Nephron progenitor cell (in vitro differentiated cells): ENCODE results near the gene HEPN1.

ENCODE experiments used
- DNase-seq: peaks from one replicate; pipeline ENCODE4 v3.0.0; 2021
- H3K27ac Mint-ChIP-seq: 2 replicates; pipeline ENCODE4 v1.8.0; 2021; ENCODE audit warnings: mild to moderate bottlenecking, moderate library complexity, mixed read lengths
- H3K27me3 Mint-ChIP-seq: 2 replicates; pipeline ENCODE4 v1.8.0; 2021; ENCODE audit warnings: mild to moderate bottlenecking, low read depth, mixed read lengths; ENCODE audit not compliant: poor library complexity
- H3K36me3 Mint-ChIP-seq: 2 replicates; pipeline ENCODE4 v1.8.0; 2021; ENCODE audit warnings: low read depth, mixed read lengths
- H3K4me1 Mint-ChIP-seq: 2 replicates; pipeline ENCODE4 v1.8.0; 2021; ENCODE audit warnings: mixed read lengths
- H3K4me3 Mint-ChIP-seq: 2 replicates; pipeline ENCODE4 v1.8.0; 2021; ENCODE audit warnings: mild to moderate bottlenecking, moderate library complexity, mixed read lengths
- H3K9me3 Mint-ChIP-seq: 2 replicates; pipeline ENCODE4 v1.8.0; 2021; ENCODE audit warnings: mild to moderate bottlenecking, moderate library complexity, mixed read lengths
- TF ChIP-seq, protein P1 (sequence below): fragments of 200-600 bp; sonication (generic); IDR thresholded peaks from 2 replicates; pipeline ENCODE4 v1.5.0; 2021; ENCODE audit warnings: antibody characterized with exemption

The HEPN1 gene

GRCh38 chr11:124876818-124877630 is 42.0 kb upstream of the HEPN1 start:
- H3K4me3 Mint-ChIP-seq, result peak overlapping the region; percentile 82

GRCh38 chr11:124877631-124877909 is 41.5 kb upstream of the HEPN1 start:
- H3K27ac Mint-ChIP-seq, result no peak overlapping the region
- DNase-seq, result no peak
- TF ChIP-seq, protein P1, sequence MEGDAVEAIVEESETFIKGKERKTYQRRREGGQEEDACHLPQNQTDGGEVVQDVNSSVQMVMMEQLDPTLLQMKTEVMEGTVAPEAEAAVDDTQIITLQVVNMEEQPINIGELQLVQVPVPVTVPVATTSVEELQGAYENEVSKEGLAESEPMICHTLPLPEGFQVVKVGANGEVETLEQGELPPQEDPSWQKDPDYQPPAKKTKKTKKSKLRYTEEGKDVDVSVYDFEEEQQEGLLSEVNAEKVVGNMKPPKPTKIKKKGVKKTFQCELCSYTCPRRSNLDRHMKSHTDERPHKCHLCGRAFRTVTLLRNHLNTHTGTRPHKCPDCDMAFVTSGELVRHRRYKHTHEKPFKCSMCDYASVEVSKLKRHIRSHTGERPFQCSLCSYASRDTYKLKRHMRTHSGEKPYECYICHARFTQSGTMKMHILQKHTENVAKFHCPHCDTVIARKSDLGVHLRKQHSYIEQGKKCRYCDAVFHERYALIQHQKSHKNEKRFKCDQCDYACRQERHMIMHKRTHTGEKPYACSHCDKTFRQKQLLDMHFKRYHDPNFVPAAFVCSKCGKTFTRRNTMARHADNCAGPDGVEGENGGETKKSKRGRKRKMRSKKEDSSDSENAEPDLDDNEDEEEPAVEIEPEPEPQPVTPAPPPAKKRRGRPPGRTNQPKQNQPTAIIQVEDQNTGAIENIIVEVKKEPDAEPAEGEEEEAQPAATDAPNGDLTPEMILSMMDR, result no peak
- no peaks in the 10 kb centered on the region for H3K9me3 Mint-ChIP-seq
- H3K4me3 Mint-ChIP-seq, result peak overlapping the region; percentile 82
- no peaks in the 10 kb centered on the region for H3K36me3 Mint-ChIP-seq
- H3K4me1 Mint-ChIP-seq, result peaks cover 41% of the 10 kb centered on the region
- peaks cover 55% of the 10 kb centered on the region for H3K27me3 Mint-ChIP-seq

More at GRCh38 chr11:124876818-124877630, 42.0 kb upstream of the HEPN1 start:
- no peak for DNase-seq
- Mint-ChIP-seq H3K27me3 (peaks cover 57% of the 10 kb centered on the region), H3K9me3 (no peaks in the 10 kb centered on the region), H3K27ac (no peak overlapping the region), H3K4me1 (peaks cover 35% of the 10 kb centered on the region), H3K36me3 (no peaks in the 10 kb centered on the region)
- TF ChIP-seq, protein P1, result no peak

DNA sequence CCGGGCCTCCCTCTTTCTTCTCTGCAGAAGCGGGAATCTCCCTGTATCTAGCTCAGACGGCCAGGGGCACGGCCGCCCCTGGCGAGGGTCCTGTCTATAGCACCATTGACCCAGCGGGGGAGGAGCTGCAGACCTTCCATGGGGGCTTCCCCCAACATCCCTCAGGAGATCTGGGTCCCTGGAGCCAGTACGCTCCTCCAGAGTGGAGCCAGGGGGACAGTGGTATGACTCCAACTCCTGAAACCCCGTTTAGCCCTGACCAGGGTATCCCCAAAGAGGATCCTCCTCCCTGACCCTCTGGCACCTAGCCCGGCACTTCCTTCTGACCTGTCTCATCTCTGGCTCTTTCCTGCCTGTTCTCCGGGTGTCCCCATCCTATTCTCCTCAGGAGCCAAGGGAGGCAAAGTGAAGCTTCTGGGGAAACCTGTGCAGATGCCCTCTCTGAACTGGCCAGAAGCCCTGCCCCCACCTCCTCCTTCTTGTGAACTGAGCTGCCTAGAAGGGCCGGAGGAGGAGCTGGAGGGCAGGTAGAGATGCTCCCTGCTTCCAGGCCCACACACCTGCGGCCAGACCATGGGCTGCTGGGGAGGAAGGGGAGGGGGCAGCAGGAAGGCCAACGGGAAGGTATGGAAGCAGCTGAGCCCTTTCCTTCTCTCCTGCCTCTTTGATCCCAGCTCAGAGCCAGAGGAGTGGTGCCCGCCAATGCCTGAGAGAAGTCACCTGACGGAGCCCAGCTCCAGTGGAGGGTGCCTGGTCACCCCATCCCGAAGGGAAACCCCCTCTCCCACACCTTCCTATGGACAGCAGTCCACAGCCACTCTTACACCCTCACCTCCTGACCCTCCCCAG is 40.9 kb upstream of the HEPN1 start:
- H3K27ac Mint-ChIP-seq, result no peak overlapping the region
- H3K9me3 Mint-ChIP-seq, result no peaks in the 10 kb centered on the region
- no peak for DNase-seq
- H3K27me3 Mint-ChIP-seq, result peaks cover 49% of the 10 kb centered on the region
- TF ChIP-seq, protein P1, result no peak
- peak overlapping the region; percentile 82 for H3K4me3 Mint-ChIP-seq
- peaks cover 46% of the 10 kb centered on the region for H3K4me1 Mint-ChIP-seq
- H3K36me3 Mint-ChIP-seq, result no peaks in the 10 kb centered on the region

- no peak overlapping the region for H3K27ac Mint-ChIP-seq
These were observed 40.1 kb upstream of the HEPN1 start for GRCh38 chr11:124878759-124879492.

GRCh38 chr11:124879493-124880289 is 39.4 kb upstream of the HEPN1 start:
- H3K4me3 Mint-ChIP-seq, result no peak overlapping the region
- peaks cover 61% of the 10 kb centered on the region for H3K4me1 Mint-ChIP-seq
- peaks cover 42% of the 10 kb centered on the region for H3K27me3 Mint-ChIP-seq
- TF ChIP-seq, protein P1, result no peak
- H3K36me3 Mint-ChIP-seq, result no peaks in the 10 kb centered on the region
- no peak for DNase-seq
- H3K27ac Mint-ChIP-seq, result no peak overlapping the region
- H3K9me3 Mint-ChIP-seq, result no peaks in the 10 kb centered on the region

More at GRCh38 chr11:124878759-124879492, 40.1 kb upstream of the HEPN1 start:
- H3K27me3 Mint-ChIP-seq, result peaks cover 43% of the 10 kb centered on the region
- DNase-seq, result no peak
- no peak overlapping the region for H3K4me3 Mint-ChIP-seq
- H3K9me3 Mint-ChIP-seq, result no peaks in the 10 kb centered on the region
- peaks cover 53% of the 10 kb centered on the region for H3K4me1 Mint-ChIP-seq
- H3K36me3 Mint-ChIP-seq, result no peaks in the 10 kb centered on the region
- TF ChIP-seq, protein P1, result no peak
